Measurements from ENCODE around the gene UBTD2.
"Not testable (repeated sequence)": the region's sequence is repeated elsewhere in the genome, so short reads cannot be mapped to it uniquely, and the experiment has no call there.

UBTD2 gene

DNA sequence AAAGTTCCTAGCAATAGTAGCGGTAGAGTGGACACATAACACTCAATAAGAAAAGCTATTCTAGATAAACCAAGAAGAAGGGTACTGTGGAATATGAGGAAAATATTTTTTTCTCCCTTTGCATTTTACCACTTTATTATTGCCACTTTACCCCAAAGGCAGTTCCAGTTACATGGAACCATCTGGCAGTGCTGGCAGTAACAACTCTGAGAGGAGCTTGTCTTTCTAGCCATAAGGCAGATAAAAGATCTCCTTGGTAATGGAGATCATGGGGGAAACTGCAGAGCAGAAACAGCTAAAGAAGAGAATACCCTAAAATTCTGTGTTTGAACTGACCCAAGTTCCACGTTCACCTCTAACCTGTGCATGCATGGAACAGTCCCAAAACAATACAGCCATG, 38.5 kb downstream of the UBTD2 start:
- DNase-seq, result no peak

DNA sequence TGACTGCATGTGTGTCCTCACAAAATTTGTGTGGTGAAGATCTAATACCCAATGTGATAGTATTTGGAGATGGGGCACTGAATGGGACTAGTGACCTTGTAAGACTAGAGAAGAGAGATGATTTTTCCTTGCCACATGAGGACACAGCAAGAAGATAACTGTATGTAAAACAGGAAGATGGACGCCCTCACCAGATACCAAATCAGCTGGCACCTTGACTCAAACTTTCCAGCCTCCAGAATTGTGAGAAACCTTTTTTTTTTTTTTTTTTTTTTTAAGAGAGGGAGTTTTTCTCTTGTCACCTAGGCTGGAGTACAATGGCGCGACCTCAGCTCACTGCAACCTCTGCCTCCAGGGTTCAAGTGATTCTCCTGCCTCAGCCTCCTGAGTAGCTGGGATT, 40.3 kb downstream of the UBTD2 start:
- DNase-seq, result no peak

DNA sequence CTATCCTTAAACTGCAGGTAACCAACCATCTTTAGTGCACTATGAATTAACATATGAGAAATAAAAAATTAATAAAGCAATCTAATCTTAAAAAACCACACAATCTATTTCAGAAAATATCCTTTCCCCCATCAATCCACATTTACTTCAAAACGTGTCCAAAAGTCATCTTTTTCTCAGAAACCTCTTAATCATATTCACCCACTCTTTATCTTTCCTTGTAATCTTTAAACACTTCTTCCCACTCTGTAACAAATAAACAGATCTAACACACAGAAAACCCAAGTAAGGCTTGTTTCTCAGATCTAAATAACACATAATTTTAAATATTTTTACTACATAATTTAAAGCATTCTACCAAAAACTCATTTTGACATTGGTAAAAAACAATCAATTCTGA, 45.2 kb downstream of the UBTD2 start:
- DNase-seq, result no peak

DNA sequence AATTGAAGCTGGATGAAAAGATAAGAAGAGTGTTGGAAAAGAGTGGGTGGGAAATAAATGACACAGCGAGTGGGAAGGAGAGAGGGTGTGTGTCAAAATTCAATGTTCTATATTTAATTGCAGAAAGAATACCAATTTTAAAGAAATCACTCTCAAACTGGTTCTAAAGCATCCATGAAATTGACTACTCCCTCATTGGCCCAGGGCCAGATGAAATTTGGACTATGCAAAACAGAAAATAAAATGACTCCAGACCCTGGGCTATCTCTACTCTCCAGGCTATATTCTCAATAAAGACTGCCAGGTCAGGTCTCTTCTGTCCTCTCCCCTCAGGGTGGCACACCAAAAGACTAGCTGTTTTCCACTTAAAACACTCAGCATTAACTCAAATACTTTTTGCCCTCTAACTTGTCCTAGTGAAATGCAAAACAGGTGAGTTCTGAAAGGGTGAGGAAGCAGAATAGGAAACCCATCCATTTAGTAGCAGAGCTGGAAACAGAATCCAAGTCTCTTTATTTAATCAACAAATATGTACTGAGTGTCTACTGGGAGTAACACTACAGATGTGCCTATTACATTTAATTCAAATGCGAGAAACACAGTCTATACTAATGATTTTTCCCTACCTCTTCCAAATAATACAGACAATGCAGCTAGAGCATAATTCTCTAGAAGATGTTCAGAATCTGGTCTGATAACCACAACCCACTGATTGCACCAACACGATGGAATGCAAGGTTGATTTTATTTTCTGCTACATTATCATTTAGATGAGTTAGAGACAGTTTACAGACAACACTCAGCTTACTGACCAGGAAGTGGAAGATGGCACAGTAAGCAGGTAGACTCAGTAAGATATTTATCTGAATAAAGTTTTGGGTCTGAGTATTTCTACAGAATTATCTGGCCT, 47.5 kb downstream of the UBTD2 start:
- DNase-seq, result no peak

DNA sequence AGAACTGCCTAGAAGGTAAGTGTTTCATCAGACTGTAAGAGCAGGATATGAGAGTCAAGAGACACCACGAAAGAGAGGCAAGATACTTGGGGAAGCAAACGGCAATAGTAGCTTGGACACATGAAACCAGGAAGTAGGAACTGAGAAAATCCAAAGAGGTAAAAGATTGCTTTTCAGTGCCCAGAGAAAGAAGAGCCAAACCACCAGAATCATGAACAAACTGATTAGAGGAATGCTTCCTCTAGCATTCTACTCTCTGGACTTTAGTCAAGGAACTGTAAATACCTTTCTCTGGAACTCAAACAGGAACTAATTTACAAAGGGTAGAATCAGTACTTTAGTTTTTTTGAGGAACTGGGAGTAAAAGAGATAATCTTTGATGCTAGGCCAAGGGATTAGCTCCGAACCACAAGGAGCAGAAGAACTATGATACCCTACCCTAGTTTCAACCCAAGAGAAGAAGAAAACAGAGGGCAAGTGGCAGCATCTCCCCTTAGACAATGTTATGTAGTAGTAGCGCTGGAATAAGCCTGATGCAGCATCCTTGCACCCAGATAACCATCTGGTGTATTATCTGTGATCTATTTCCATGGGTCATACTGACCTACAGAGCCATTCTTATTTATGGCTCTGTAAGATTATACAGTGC, 48.3 kb downstream of the UBTD2 start:
- DNase-seq, result peak; percentile 96

DNA sequence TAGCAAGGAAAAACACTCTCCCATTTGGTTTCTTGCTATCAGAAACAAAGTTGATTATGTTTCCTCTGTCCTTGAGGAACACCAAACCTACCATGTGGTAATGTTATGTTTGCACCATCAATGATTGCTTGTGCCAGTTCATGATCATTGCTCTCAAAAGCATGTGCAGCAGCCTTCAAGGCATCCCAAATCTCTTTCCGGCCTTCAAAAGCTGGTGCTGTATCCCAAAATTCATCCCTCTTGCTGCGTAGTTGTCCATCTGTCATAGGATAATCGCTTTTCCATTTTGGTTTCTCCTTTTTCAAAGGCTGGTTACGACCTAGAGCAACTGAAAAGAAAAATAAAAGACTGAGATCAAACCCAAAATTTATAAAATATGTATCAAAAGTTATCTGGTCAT, 49.5 kb downstream of the UBTD2 start:
- no peak for DNase-seq

DNA sequence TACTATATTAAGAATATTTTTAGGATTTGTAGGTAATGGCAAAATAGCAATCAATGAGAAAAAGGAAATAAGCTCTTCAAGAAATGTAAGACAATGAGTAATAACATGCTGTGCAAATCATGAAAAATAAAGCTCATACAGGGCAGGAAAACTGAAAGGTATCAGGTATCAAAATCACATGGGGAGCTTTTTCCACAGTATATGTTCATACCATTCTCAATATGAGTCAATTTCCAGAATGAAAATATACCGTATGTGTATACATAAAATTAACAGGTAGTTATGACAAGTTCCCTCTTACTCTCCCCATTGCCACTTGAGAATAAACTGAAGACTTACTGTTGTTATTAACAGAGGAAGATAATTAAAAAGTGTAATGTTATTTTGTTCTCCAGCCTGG, 53.7 kb downstream of the UBTD2 start:
- DNase-seq, result no peak

DNA sequence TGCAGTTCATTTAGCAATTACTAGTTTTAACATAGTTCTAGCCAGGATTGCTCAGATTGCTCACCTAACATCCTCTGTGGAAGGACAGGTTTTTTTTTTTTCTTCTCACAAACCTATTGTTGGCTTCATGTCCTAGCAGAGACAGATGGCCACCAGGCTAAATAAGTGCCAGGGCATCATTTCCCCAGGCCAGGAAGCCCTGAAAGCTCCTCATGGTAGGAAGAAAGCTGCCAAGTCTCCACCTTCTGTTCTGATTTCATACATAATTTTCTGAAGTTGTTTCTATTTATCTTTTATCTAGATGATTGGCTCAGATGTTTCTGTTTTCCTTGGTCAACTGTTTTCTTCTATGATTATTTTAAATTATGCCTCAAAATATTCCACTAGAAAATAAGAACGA, 58.6 kb downstream of the UBTD2 start:
- DNase-seq, result no peak

DNA sequence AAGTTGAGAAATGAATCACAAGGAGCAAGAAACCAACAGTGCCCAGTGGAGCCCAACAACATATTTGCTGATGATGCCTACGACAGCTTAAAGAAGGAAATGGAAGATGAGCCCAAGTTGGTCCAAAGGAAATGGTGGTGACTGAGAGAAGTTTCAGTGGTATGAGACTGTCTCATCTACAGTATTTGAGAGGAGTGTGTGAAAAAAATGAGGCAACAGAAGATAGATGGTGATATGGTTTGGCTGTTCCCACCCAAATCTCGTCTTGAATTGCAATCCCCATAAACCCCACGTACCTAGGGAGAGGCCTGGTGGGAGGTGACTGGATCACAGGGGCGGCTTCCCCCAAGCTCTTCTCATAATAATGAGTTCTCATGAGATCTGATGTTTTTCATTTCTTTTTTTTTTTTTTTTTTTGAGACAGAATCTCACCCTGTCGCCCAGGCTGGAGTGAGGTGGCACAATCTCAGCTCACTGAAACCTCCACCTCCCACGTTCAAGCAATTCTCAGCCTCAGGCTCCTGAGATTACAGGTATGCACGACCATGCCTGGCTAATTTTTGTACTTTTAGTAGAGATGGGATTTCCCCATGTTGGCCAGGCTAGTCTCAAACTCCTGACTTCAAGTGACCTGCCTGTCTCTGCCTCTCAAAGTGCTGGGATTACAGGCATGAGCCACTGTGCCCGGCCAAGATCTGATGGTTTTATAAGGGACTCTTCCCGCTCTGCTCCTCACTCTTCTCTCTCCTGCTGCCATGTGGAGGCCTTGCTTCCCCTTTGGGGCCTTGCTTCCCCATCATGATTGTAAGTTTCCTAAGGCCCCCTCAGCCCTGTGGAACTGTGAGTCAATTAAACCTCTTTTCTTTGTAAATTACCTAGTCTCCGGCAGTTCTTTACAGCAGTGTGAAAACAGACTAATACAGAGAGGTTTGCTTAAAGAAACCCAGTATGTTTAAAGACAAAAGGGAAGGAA, 59.4 kb downstream of the UBTD2 start:
- no peak for DNase-seq

DNA sequence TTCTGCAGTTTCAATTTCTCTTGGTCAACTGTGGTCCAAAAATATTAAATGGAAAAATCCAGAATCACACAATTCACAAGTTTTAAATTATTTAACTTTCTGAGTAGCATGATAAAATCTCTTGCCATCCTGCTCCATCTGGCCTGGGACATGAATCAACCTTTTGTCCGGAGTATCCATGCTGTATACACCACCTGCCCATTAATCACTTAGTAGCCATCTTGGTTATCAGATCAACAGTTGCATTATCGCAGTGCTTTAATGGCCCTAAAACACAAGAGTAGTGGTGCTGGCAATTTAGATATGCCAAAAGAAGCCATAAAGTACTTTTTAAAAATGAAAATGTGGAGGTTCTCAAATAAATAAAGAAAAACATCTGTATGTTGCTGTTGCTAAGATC, 64.3 kb downstream of the UBTD2 start:
- no peak for DNase-seq

DNA sequence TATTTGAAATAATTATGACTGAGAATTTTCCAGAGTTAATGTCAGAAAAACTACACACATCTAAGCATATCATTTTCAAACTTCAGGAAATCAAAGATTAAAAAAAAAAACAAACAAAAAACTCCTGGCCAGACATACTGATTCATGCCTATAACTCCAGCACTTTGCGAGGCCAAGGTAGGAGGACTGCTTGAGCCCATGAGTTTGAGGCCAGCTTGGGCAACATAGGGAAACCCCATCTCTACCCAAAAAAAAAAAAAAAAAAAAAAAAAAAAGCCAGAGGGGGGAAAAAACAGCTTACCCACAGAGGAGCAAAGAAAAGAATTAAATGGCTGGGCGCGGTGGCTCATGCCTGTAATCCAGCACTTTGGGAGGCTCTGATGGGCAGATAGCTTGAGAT, 67.2 kb downstream of the UBTD2 start:
- DNase-seq, result no peak

DNA sequence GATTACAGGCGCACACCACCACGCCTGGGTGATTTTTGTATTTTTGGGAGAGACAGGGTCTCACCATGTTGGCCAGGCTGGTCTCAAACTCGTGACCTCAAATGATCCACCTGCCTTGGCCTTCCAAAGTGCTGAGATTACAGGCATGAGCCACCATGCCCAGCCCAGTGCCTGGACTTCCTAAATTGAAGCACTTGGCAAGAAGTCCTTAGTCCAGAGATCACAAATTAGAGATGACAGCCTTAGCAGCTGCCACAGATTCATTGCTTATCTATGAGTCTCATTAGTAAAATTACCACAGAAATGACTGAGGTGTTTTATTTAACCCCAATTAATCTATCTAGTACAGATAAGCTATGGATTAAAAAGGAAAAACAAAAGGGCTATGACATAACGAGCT, 70.4 kb downstream of the UBTD2 start:
- DNase-seq, result no peak

DNA sequence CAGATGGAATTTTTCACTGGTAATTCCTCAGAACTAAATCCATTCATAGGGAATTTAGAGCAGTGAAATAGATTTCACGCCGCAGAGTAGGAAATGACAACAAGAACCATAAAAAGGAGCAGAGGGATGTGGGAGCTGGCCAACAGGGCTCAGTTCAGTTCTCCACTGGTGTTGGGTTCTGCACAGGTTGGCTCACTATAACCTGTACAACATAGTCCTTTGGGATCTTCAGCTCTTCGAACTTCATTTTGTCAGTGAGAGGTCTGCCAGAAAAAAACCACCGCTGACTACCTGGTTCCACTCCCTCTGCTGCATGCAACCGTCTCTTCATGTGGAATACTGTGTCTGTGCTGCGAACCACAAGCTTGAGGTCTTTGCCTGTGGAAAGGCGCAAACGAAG, 71.9 kb downstream of the UBTD2 start:
- no peak for DNase-seq

DNA sequence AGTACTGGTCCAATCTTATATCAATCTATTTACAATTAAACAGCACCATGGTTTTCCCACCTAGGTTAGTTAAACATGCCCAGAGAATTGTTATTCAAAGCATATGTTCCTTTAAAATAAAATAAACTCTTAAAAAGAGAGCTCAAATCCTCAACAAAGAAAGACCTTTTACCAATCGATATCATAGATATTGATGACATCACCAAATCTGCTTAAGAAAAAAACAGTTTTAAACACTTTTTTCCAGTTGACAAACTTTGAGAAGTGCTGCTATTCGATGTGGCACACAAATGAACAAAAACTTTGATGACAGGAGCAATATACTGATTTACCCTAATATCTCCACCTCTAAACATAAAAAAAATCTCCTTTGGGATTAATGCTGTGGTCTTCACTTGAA, 73.8 kb downstream of the UBTD2 start:
- no peak for DNase-seq

DNA sequence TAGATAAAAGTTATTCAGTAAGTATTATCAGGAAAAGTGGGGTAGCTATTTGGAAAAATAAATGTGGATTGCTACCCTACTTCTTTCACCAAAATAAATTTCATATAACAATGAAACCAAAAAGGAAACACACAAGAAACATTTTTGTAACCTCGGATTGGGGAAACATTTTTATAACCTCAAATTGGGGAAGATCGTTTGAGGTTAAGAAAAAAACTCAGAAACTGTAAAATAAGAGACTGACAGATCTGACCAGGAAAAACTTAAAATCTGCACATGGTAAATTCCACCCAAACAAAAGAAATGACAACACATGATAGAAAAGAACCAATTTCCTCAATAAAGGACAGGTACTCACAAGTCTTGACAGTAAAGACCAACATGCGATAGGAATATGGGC, 76.1 kb downstream of the UBTD2 start:
- peak; percentile 52 for DNase-seq

DNA sequence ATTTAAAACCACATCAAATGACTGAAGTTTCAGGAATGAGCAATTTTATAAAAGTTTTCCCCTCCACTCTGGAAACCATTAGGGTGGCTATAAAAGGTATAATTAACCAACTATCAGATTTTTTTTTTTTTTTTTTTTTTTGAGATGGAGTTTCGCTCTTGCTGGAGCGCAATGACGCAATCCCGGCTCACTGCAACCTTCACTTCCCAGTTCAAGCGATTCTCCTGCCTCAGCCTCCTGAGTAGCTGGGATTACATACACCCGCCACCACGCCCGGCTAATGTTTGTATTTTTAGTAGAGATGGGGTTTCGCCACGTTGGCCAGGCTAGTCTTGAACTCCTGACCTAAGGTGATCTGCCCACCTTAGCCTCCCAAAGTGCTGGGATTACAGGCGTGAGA, 77.6 kb downstream of the UBTD2 start:
- peak; percentile 60 for DNase-seq

DNA sequence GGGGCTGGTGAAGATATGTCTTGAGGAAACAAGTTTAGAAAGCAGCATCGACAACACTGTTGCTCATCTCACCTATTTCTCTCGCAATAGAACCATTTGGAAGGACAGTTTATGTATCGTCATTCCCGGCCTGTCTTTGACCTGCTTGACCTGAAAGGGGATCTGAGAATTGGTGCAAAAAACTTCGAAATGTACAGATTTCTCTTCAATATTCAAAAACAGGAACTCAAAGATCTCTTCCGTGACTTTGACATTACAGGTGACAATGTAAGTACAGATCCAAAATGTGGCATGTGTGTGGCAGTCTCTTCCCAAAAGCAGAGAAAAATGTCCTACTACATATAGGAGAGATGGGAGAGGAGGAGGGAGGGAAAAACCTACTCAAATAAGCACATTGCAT, 83.1 kb downstream of the UBTD2 start:
- no peak for DNase-seq

DNA sequence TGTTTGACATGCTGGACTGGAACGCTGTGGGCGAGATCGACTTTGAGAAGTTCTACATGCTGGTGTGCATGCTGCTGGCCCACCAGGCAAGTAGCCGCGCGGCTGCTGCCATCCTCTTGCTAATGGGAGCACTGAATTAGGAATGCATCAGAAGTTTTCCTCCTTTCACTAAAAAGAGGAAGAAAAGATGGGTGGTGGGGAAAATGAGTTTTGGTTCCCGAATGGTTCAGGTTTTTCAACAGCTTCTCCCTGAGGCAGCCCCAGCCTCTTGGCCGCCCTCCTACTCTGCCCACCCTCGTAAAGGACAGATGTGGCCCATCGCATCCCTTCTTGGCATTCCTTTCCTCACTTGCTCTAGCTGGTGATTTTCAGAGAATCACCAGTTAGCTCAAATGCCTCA, 84.1 kb downstream of the UBTD2 start:
- DNase-seq, result peak; percentile 24

DNA sequence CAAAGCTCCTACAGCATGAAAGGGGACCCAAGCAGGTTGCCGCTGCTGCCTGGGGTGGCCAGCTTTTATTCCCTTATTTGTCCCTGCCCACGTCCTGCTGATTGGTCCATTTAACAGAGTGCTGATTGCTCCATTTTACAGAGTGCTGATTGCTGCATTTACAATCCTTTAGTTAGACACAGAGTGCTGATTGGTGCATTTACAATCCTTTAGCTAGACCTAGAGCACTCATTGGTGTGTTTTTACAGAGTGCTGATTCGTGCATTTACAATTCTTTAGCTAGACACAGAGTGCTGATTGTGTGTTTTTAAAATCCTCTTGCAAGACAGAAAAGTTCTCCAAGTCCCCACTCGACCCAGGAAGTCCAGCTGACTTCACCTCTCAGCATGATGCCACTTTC, 85.8 kb downstream of the UBTD2 start:
- not testable (repeated sequence) for DNase-seq

DNA sequence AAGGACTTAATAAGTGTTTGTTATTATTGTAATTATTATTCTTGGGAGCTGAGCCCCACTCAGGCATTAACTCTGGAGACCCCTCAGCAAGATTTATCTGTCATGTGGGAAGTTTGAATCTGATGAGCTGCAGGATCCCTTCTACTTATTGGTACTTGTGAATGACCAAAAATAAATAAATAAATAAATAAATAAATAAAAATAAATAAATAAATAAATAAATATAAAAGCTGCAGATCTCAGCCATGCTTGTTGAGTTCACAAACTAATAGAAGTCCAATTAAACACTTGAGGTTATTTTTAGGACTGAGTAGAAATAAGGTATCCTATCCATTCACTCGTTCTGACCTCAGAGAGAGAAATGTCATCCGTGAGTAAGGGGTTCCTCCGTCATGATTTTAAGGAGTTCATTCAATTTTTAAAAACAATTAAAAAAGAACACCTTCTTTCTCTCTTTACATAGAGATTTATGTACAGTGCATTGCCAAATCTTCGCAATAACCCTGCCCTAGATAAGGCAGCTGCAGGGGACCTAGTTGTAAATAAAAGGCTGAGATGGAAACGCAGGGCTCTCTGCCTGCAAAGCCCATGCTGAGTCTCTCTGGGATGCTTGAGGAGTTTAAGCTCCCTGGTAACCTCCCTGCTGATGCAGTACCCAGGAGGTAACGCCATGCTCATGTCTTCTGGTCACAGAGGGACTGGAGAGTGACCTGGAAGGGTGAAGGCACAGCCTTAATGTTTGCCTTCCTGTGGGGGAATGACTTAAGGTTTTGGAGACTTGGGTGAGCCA, 88.4 kb downstream of the UBTD2 start:
- DNase-seq, result no peak

DNA sequence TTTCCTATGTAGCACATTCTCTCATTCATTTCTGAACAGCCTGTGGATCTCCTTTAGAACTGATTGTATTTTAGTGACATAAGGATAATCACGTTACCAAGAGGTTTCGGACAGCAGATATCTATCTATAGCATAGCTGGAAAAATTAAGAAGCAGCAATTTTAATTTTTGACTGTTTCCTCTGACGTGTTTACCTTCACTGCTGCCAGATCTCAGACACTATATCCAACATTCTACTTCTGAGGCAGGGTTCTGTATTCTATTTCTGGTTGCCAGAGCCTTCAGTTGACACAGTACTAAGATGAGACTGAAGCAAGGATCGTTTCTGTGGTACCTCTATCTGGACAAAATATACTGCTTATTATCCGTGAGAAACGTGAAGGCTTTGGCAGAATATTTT, 89.7 kb downstream of the UBTD2 start, which contains the start of gene EFCAB9:
EFCAB9 (plus strand) TSS at position 301 of the 400 bp plus-strand sequence; CDS start at position 302, 1 bp downstream.
- DNase-seq, result no peak

DNA sequence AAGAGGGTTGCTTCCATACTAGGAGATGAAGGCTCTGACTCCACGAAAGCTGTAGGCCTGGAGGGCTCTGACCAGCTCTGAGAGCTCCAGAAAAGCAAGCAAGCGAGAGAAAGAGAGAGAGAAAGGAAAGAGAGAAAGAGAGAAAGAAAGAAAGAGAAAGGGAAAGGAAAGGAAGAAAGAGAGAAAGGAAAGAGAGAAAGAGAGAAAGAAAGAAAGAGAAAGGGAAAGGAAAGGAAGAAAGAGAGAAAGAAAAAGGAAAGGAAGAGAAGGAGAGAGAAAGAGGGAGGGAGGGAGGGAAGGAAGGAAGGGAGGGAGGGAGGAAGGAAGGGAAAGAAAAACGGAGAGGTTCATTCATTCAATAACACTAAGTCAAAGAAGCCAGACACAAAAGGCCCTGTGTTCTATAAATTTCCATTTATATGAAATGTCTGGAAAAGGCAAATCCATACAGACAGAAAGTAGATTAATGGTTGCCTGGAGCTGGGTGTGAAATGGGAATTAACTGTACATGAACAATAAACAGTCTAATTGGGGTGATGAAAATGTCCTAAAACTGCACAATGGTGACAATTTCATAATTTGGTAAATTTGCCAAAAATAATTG, 93.8 kb downstream of the UBTD2 start:
- no peak for DNase-seq
